GM18951 (cell line): ENCODE measurements around the gene CHMP3.

ENCODE experiments used
- POLR2A ChIP-seq: IDR thresholded peaks from 4 replicates; pipeline ENCODE4 v1.6.1; 2011; ENCODE audit warnings: mild to moderate bottlenecking; ENCODE audit not compliant: insufficient read length, insufficient read depth; ENCODE audit errors: extremely low read depth
- in situ Hi-C: fragments of 300-500 bp; cut with MboI; formaldehyde crosslinking; loops from one replicate; pipeline ENCODE4 v1.12.0; 2022; ENCODE audit warnings: low sequenced_read_pairs, mixed read lengths, inconsistent platforms; ENCODE audit not compliant: unreplicated experiment

The CHMP3 gene

DNA sequence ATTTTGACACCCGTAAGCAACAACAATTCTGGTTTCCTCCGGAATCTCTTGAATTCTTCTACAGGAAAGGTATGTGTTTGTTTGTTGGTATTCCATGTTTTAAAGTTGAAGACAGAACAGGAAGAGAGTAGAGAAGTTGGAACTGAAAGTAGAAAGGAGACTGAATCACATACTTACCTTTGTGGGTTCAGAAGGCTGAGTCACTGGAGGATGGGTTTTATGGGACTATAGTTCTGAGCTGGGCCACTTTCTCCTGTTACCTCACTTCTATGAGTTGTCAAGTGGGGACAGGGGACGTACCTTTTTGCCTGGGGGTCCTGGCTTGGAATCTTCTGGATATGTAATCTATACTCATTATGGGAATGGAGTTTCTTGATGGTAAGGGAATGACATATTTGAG, 81.2 kb downstream of the CHMP3 start:
- in situ Hi-C loops = no loop called here
- no peak for TF ChIP-seq POLR2A

GRCh38 chr2:86480105-86480504, 83.1 kb downstream of the CHMP3 start:
- TF ChIP-seq POLR2A = no peak
- in situ Hi-C loops = no loop called here

GRCh38 chr2:86477349-86477748, 85.9 kb downstream of the CHMP3 start:
- no peak for TF ChIP-seq POLR2A
- in situ Hi-C loops = no loop called here

DNA sequence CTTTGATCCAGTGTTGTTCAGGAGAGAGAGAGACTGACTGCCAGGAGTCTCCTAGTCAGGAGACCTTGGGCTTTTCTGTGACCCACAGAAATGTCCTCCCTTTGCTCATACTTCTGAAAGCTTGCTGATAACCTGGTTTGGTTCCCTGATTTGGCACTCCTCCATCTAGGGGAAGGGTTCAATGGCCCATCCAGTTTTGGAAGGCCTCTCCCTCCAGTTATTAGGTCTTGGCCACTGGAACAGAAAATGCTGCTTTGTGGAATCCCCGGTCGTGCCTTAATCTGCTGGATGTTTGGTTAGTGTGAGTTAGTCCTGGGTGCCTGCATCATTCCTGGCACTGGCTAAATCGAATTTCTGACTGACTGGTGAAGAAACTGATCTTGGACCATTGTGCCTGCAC, 86.3 kb downstream of the CHMP3 start:
- in situ Hi-C loops = no loop called here
- no peak for TF ChIP-seq POLR2A

DNA sequence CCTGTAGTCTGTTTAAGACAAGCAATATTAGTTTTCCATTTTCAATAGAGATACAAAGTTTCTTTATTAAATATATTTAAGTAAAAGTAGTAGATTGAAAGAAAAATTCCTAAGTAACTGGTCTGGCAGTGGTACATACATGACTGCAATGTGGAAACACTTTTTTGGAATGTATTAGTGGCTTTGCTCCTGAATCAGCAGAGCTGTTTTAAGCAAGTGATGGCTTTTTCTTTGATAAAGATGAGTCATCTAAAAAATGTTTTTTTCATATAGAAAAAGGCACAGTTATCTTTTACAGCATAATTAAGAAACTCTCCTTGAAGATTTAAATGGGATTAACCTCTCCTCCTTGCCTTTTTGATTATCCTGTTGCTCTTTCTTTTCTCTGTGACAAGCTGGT, 87.2 kb downstream of the CHMP3 start:
- in situ Hi-C loops = no loop called here
- TF ChIP-seq POLR2A = no peak

GRCh38 chr2:86471637-86472036, 91.6 kb downstream of the CHMP3 start:
- in situ Hi-C loops = no loop called here

DNA sequence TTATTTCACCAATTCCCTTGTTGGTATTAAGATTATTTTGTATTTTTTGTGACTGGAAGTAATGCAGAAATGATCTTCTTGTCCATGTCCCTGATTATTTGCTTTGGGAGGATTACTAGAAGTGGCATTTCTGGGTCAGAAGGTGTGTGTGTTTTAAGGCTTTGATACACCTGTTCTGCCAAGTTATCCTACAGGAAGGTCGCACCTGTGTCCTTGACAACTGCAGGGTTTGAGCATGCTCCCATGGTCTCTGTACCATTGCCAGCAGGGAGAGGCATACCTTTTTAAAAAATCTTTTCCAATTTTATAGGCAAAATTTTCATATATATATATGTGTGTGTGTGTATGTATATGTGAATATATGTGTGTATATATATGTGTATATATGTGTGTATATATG, 92.4 kb downstream of the CHMP3 start:
- no peak for TF ChIP-seq POLR2A
- in situ Hi-C loops = no loop called here

More at GRCh38 chr2:86471637-86472036, 91.6 kb downstream of the CHMP3 start:
- no peak for TF ChIP-seq POLR2A

DNA sequence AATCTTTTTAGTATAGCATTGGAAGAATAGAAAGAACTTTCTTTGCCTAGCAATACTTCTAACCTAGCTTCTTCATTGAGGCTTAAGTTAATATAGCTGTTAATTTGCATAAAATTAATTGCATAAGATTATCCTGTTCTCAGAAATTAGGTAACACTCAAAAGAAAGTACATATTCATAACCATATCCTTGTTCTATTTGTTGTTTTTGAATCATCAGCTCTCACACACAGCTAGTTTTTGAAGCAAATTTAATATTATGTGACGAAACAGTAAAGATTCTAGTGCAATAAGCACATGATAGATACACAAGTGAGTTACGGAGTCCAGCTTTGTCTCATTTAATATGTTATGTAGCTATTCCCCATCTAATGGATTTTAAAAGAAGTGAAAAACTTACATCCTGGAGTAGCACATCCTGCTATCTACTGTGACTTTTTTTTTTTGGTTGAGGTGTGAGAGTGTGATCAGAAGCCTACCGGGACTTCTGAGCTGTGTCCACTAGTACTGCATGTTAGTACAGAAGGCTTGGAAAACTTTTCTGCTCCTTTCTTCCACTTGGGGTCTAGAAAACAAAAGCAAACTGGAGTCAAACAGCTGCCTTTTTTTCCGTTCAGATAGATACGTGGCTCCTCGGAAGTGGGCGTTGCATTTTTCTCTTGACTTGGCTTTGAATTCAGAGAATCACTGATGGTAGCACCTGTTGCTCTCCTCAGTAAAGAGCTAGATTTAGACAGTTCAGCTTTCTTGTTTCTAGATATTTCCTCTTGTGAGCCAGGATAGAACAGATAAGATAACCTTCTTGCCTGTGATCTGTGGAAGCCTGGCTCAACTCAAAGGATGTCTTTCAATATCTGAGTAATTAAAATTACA, 94.8 kb downstream of the CHMP3 start:
- TF ChIP-seq POLR2A = no peak
- in situ Hi-C loops = no loop called here

DNA sequence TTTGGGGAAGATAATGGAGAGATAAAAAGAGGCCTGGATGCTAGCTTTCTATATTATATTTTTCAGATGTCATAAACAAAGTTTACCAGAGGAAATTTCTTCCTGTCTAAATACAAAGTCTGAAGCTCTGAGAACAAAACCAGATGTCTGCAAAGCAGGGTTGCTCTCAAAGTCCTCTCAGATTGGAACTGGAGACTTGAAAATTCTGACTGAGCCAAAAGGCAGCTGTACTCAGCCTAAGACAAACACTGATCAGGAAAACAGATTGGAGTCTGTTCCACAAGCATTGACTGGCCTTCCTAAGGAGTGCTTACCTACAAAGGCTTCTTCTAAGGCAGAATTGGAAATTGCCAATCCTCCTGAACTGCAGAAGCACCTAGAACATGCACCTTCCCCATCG, 96.9 kb downstream of the CHMP3 start:
- TF ChIP-seq POLR2A = no peak
- in situ Hi-C loops = no loop called here

DNA sequence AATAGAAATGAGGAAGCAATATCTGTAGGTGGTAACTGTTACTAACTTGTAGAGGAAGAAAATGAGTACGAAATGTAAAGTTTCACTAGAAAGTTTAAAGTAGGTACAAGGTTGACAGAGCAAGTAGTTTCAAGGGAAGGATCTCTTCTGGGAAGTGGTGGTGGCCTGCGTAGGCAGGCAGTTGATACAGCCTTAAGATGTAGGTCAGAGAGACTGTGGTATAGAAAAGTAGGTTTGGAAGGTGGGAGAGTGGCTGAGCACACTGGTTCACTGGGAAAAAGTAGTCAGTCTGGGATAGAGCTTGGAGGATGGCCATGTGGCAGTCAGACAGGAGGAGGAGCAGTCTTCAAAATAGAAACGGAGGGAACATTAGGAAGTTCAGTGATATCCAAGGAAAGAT, 98.6 kb downstream of the CHMP3 start:
- no peak for TF ChIP-seq POLR2A
- in situ Hi-C loops = no loop called here

DNA sequence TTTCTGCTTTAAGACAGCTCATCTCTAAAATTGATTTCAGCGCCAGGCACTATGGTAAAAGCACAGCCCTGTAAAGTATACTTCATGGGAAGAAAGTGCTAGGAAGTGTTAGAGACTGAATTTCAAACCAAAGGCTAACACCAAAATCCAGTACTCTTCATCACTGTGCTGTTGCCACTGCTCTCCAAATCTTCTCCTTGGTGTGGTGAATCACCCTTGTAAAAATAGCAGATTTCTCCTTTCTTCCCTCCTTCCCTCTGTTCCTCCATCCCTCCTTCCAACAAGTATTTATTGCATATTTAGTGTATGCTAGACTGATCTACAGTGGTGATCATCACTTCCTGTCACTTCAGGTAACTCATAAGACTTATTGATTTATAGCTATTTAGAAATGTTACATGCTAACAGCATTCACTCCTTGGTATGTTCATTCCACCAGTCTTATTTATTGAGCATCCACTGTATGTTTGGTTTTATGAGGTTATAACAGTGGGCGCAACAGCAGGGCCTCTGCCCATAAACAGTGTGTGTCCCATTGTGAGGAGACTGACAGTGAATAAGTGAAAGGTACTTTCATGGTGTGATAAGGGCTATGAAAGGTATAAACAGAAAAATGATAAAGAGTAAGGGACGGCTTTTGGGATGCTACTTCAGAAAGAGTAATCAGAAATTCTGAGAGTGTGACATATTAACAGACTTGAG, 102.0 kb downstream of the CHMP3 start:
- TF ChIP-seq POLR2A = no peak
- in situ Hi-C loops = no loop called here

GRCh38 chr2:86455181-86455580, 108.1 kb downstream of the CHMP3 start:
- in situ Hi-C loops = no loop called here
- no peak for TF ChIP-seq POLR2A

DNA sequence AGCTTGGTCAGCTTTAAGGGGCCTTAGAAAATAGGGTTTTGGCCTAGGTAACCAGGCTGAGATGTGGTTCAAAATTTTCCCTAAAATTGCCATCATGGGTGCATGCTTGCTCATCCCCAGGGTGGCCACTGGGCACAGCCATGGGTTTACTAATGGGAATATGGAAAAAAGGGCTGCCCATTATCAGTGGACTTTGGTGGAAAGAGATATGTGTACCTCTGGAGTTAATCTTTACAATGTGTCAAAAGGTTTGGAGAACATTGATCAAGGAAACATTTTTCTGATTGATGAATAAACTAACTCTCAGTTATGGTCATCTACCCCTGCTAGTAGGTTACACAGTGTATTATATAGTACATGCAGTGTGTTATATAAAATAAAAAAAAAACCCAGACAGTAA, 109.0 kb downstream of the CHMP3 start:
- no peak for TF ChIP-seq POLR2A
- in situ Hi-C loops = no loop called here

DNA sequence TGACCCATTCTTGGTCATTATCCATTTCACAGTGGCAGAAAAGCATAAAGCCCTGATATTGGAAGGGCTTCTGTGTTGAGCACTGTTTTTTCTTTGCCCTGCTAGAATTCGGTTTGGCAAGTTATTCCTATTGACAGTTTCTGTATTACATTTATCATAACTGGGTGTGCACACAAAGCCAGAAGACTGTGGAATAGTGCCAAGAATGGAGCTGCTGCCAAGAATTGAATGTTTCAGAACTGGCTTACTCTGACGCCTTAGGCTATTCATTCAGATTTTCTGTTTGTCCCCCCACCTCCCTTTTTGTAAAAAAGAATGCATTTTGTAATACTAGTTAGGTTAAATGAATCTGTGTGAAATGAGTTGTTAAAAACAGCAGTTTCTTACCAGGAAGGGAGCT, 109.4 kb downstream of the CHMP3 start:
- in situ Hi-C loops = no loop called here
- TF ChIP-seq POLR2A = no peak
